ENCODE measurements around the gene CYFIP2.
"Not testable (repeated sequence)": the region's sequence is repeated elsewhere in the genome, so short reads cannot be mapped to it uniquely, and the experiment has no call there.

CYFIP2 gene

GRCh38 chr5:157415838-157416237, 149.9 kb downstream of the CYFIP2 start:
- no peak for DNase-seq

DNA sequence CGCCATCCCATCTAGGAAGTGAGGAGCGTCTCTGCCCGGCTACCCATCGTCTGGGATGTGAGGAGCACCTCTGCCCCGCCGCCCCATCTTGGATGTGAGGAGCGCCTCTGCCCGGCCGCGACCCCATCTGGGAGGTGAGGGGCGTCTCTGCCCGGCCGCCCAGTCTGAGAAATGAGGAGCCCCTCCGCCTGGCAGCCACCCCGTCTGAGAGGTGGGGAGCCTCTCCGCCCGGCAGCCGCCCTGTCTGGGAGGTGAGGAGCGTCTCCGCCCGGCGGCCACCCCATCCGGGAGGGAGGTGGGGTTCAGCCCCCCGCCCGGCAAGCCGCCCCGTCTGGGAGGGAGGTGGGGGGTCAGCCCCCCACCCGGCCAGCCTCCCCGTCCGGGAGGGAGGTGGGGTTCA, 153.6 kb downstream of the CYFIP2 start:
- DNase-seq, result not testable (repeated sequence)

DNA sequence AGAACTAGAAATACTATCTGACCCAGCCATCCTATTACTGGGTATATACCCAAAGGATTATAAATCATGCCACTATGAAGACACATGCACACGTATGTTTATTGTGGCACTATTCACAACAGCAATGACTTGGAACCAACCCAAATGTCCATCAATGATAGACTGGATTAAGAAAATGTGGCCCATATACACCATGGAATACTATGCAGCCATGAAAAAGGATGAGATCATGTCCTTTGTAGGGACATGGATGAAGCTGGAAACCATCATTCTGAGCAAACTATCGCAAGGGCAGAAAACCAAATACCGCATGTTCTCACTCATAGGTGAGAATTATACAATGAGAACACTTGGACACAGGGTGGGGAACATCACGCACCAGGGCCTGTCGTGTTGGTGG, 164.0 kb downstream of the CYFIP2 start:
- not testable (repeated sequence) for DNase-seq

GRCh38 chr5:157431544-157432200, 165.7 kb downstream of the CYFIP2 start:
- DNase-seq, result peak; percentile 17 to 38

DNA sequence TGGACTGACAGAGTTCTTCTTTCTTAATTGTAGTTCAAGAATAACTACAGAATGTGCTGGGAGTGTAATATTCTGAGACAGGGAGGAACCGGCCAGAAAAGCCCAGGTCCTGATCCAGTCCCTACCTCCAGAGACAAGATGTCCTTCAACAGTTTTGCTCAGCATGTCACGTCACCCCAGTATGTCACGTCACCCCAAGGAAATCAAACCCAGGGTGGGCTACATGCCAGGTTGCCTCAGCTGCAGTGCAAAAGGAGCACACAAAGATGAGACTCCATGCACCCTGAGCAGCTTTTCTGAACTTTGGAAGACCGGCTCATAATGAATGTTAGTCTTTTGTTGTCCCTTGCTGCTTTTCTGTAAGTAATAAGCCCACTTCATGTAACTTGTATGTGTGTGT, 168.2 kb downstream of the CYFIP2 start:
- DNase-seq, result no peak

GRCh38 chr5:157443041-157443549, 177.2 kb downstream of the CYFIP2 start:
- DNase-seq, result no peak

DNA sequence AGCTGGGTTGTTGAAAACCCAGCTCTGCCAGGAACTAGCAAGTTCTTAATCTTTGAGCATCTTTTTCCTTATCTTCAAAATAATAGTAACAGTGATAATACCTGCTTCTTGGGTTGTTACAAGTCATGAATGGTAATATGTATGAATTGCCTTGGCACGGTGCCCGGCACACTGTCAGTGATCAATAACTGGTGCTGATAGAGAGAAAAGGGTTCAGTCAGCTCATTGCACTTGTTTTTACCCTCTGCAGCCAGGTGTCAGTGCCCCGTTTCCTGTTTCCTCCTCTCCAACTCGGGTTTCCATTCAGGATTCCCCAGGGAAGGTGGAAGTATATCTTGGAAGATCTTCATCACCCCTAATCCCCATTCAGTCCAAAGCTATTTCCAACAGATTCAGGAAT, 178.3 kb downstream of the CYFIP2 start:
- no peak for DNase-seq
